Loucy (cell line): ENCODE data around the gene BTNL3.

Experiments
- H2AFZ ChIP-seq: fragments of 200-600 bp; sonication (generic); 2 replicates; pipeline ENCODE4 v1.6.0; 2016; ENCODE audit warnings: antibody characterized with exemption, mild to moderate bottlenecking, low read length, moderate library complexity
- H3F3A ChIP-seq: fragments of 200-600 bp; 2 replicates; pipeline ENCODE4 v1.6.0; 2016; ENCODE audit warnings: antibody characterized with exemption, low read depth, mild to moderate bottlenecking
- H3K27me3 ChIP-seq: fragments of 200-600 bp; sonication (generic); 2 replicates; pipeline ENCODE4 v1.6.1; 2014; ENCODE audit warnings: low read length, mild to moderate bottlenecking; ENCODE audit not compliant: insufficient read depth, poor library complexity, severe bottlenecking
- H3K36me3 ChIP-seq: fragments of 200-600 bp; sonication (generic); 2 replicates; pipeline ENCODE4 v1.6.1; 2016; ENCODE audit warnings: low read length; ENCODE audit not compliant: insufficient read depth
- H3K4me1 ChIP-seq: fragments of 200-600 bp; sonication (generic); 2 replicates; pipeline ENCODE4 v1.5.1; 2014; ENCODE audit warnings: low read length, mild to moderate bottlenecking; ENCODE audit not compliant: insufficient read depth, poor library complexity, severe bottlenecking
- H3K4me2 ChIP-seq: fragments of 200-600 bp; sonication (generic); 2 replicates; pipeline ENCODE4 v1.6.0; 2014; ENCODE audit warnings: antibody characterized with exemption, low read length, low read depth, mild to moderate bottlenecking; ENCODE audit not compliant: poor library complexity, severe bottlenecking
- H3K4me3 ChIP-seq: fragments of 200-600 bp; sonication (generic); 2 replicates; pipeline ENCODE4 v1.5.1; 2014; ENCODE audit warnings: low read length, mild to moderate bottlenecking, mixed read lengths; ENCODE audit not compliant: poor library complexity, severe bottlenecking
- H3K79me2 ChIP-seq: fragments of 200-600 bp; sonication (generic); 2 replicates; pipeline ENCODE4 v1.6.1; 2014; ENCODE audit warnings: low read length; ENCODE audit not compliant: insufficient read depth
- H3K9ac ChIP-seq: fragments of 200-600 bp; sonication (generic); 2 replicates; pipeline ENCODE4 v1.6.0; 2014; ENCODE audit warnings: mild to moderate bottlenecking, low read depth, low read length, moderate library complexity; ENCODE audit not compliant: poor library complexity, severe bottlenecking
- H3K9me2 ChIP-seq: fragments of 200-600 bp; sonication (generic); replicated peaks from 2 replicates; pipeline ENCODE4 v1.6.1; 2016; ENCODE audit warnings: low read depth, low read length, mixed read lengths
- H3K9me3 ChIP-seq: fragments of 200-600 bp; sonication (generic); 2 replicates; pipeline ENCODE4 v1.6.1; 2014; ENCODE audit warnings: mild to moderate bottlenecking, antibody characterized with exemption, low read length, low read depth; ENCODE audit not compliant: insufficient read depth
- H4K20me1 ChIP-seq: fragments of 200-600 bp; sonication (generic); 2 replicates; pipeline ENCODE4 v1.6.0; 2014; ENCODE audit warnings: antibody characterized with exemption, low read length, mild to moderate bottlenecking; ENCODE audit not compliant: insufficient read depth, poor library complexity, severe bottlenecking
- CTCF ChIP-seq: fragments of 200-600 bp; sonication (generic); conservative IDR thresholded peaks from 2 replicates; pipeline ENCODE4 v1.5.1; 2014; ENCODE audit warnings: mild to moderate bottlenecking, antibody characterized with exemption, low read length
- EZH2phosphoT487 ChIP-seq: fragments of 200-600 bp; IDR thresholded peaks from 2 replicates; pipeline ENCODE4 v1.6.1; 2018; ENCODE audit warnings: antibody characterized with exemption, mild to moderate bottlenecking, moderate library complexity, borderline replicate concordance

The BTNL3 gene

GRCh38 chr5:180988016-180988415 is 630 bp upstream of the BTNL3 start:
- Histone ChIP-seq H3K9me3 (no peaks in the 10 kb centered on the region), H3K4me3 (no peak overlapping the region), H3K36me3 (no peaks in the 10 kb centered on the region), H3K27me3 (no peaks in the 10 kb centered on the region), H3K4me2 (no peak overlapping the region), H3F3A (no peaks in the 10 kb centered on the region), H3K9ac (no peak overlapping the region), H3K79me2 (no peaks in the 10 kb centered on the region), H3K4me1 (no peaks in the 10 kb centered on the region), H4K20me1 (no peaks in the 10 kb centered on the region), H3K9me2 (no peaks in the 10 kb centered on the region), H2AFZ (no peak overlapping the region)
- TF ChIP-seq EZH2phosphoT487 (no peak), CTCF (no peak)

- no peak overlapping the region for H3K4me2 ChIP-seq
- H3K79me2 ChIP-seq = no peaks in the 10 kb centered on the region
- H3K4me1 ChIP-seq = no peaks in the 10 kb centered on the region
- no peaks in the 10 kb centered on the region for H3K27me3 ChIP-seq
- TF ChIP-seq EZH2phosphoT487 = no peak
- no peak for TF ChIP-seq CTCF
- no peaks in the 10 kb centered on the region for H3K9me2 ChIP-seq
- no peak overlapping the region for H3K4me3 ChIP-seq
- H4K20me1 ChIP-seq = no peaks in the 10 kb centered on the region
- no peaks in the 10 kb centered on the region for H3K9me3 ChIP-seq
- H3K36me3 ChIP-seq = no peaks in the 10 kb centered on the region
- H3K9ac ChIP-seq = no peak overlapping the region
- H3F3A ChIP-seq = no peaks in the 10 kb centered on the region
- H2AFZ ChIP-seq = no peak overlapping the region
These were observed 1.6 kb downstream of the BTNL3 start for GRCh38 chr5:180990086-180990881.

- TF ChIP-seq EZH2phosphoT487 = no peak
- TF ChIP-seq CTCF = no peak
- Histone ChIP-seq H3K27me3 (no peaks in the 10 kb centered on the region), H3K4me1 (no peaks in the 10 kb centered on the region), H3K9ac (no peak overlapping the region), H3K9me3 (no peaks in the 10 kb centered on the region), H3K4me3 (no peak overlapping the region), H3K36me3 (no peaks in the 10 kb centered on the region), H3K9me2 (no peaks in the 10 kb centered on the region), H2AFZ (no peak overlapping the region), H3K4me2 (no peak overlapping the region), H3K79me2 (no peaks in the 10 kb centered on the region), H3F3A (no peaks in the 10 kb centered on the region), H4K20me1 (no peaks in the 10 kb centered on the region)
These were observed 2.2 kb downstream of the BTNL3 start for GRCh38 chr5:180990882-180991242.
